Neural cell (in vitro differentiated cells): ENCODE measurements around the gene TMBIM6. TPM values are rescaled to one million over a fixed set of nuclear protein-coding genes. Genes with fewer than 3 reads are reported as not detected.

Source experiments
- H2AFZ ChIP-seq: fragments of 200-600, 300-800 bp; sonication (generic), shearing (Covaris generic); 2 replicates; pipeline ENCODE4 v1.6.0; 2014; ENCODE audit warnings: low read depth, mild to moderate bottlenecking, antibody characterized with exemption, low read length, moderate library complexity
- H3F3A ChIP-seq: fragments of 200-600 bp; shearing (Covaris generic); 2 replicates; pipeline ENCODE4 v1.6.1; 2016; ENCODE audit warnings: mild to moderate bottlenecking, moderate library complexity, mixed read lengths, antibody characterized with exemption, low read length; ENCODE audit not compliant: insufficient read depth, poor library complexity, severe bottlenecking
- H3K27ac ChIP-seq: fragments of 200-600, 300-800 bp; sonication (generic), shearing (Covaris generic); 2 replicates; pipeline ENCODE4 v1.5.1; 2014; ENCODE audit warnings: mild to moderate bottlenecking, low read length, moderate library complexity
- H3K27me3 ChIP-seq: fragments of 300-800, 200-600 bp; sonication (generic), shearing (Covaris generic); 2 replicates; pipeline ENCODE4 v1.6.0; 2014; ENCODE audit warnings: mild to moderate bottlenecking, low read depth, low read length, moderate library complexity; ENCODE audit not compliant: insufficient read depth
- H3K36me3 ChIP-seq: fragments of 300-800, 200-600 bp; sonication (generic), shearing (Covaris generic); 2 replicates; pipeline ENCODE4 v1.5.1; 2014; ENCODE audit warnings: mild to moderate bottlenecking, antibody characterized with exemption, low read length, moderate library complexity; ENCODE audit not compliant: insufficient read depth
- H3K4me2 ChIP-seq: fragments of 300-800, 200-600 bp; sonication (generic), shearing (Covaris generic); 2 replicates; pipeline ENCODE4 v1.6.0; 2014; ENCODE audit warnings: mild to moderate bottlenecking, low read length
- H3K4me3 ChIP-seq: fragments of 300-800, 200-600 bp; sonication (generic), shearing (Covaris generic); 2 replicates; pipeline ENCODE4 v1.5.1; 2014; ENCODE audit warnings: mild to moderate bottlenecking, low read length, moderate library complexity
- H3K79me2 ChIP-seq: fragments of 200-600 bp; shearing (Covaris generic); replicated peaks from 2 replicates; pipeline ENCODE4 v1.6.0; 2014; ENCODE audit warnings: mild to moderate bottlenecking, low read length, moderate library complexity; ENCODE audit not compliant: insufficient read depth
- H3K9ac ChIP-seq: fragments of 300-800, 200-600 bp; sonication (generic), shearing (Covaris generic); 2 replicates; pipeline ENCODE4 v1.6.1; 2016; ENCODE audit warnings: mild to moderate bottlenecking, low read length, mixed read lengths
- H3K9me2 ChIP-seq: fragments of 200-600 bp; shearing (Covaris generic); 2 replicates; pipeline ENCODE4 v1.6.1; 2016; ENCODE audit warnings: mild to moderate bottlenecking, low read length, mixed read lengths; ENCODE audit not compliant: insufficient read depth
- H3K9me3 ChIP-seq: fragments of 200-600, 300-800 bp; sonication (generic), shearing (Covaris generic); 2 replicates; pipeline ENCODE4 v1.6.1; 2016; ENCODE audit warnings: mild to moderate bottlenecking, mixed run types, low read length, moderate library complexity, mixed read lengths
- H4K20me1 ChIP-seq: fragments of 200-600 bp; shearing (Covaris generic); 2 replicates; pipeline ENCODE4 v1.6.1; 2016; ENCODE audit warnings: mild to moderate bottlenecking, mixed run types; ENCODE audit not compliant: insufficient read depth
- EP300 ChIP-seq: fragments of 450-650 bp; conservative IDR thresholded peaks from 2 replicates; pipeline ENCODE4 v1.6.1; 2014; ENCODE audit warnings: antibody characterized with exemption, mild to moderate bottlenecking, moderate library complexity; ENCODE audit not compliant: poor library complexity, severe bottlenecking
- EZH2 ChIP-seq: fragments of 200-600, 300-800 bp; shearing (Covaris generic), sonication (generic); IDR thresholded peaks from 2 replicates; pipeline ENCODE4 v1.6.1; 2014; ENCODE audit warnings: antibody characterized with exemption, low read length, borderline replicate concordance, mild to moderate bottlenecking; ENCODE audit not compliant: insufficient read depth, poor library complexity, severe bottlenecking
- MXI1 ChIP-seq: fragments of 450-650 bp; conservative IDR thresholded peaks from 2 replicates; pipeline ENCODE4 v1.6.1; 2014; ENCODE audit warnings: antibody characterized with exemption, mild to moderate bottlenecking; ENCODE audit not compliant: poor library complexity, severe bottlenecking
- POLR2AphosphoS5 ChIP-seq: IDR thresholded peaks from 2 replicates; pipeline ENCODE4 v1.6.1; 2012
- RAD21 ChIP-seq: fragments of 450-650 bp; conservative IDR thresholded peaks from 2 replicates; pipeline ENCODE4 v1.6.1; 2014; ENCODE audit warnings: antibody characterized with exemption, mild to moderate bottlenecking, moderate library complexity
- SMC3 ChIP-seq: fragments of 450-650 bp; conservative IDR thresholded peaks from 2 replicates; pipeline ENCODE4 v1.6.1; 2014; ENCODE audit warnings: antibody characterized with exemption, mild to moderate bottlenecking, moderate library complexity; ENCODE audit not compliant: poor library complexity
- TAF1 ChIP-seq: IDR thresholded peaks from 2 replicates; pipeline ENCODE4 v1.6.1; 2012; ENCODE audit warnings: low read depth
- polyA plus RNA-seq: library from polyadenylated mRNA; depleted of rRNA; stranded (reverse); fragments of >200 nt; gene quantifications from 2 replicates; pipeline ENCODE4 v1.2.3, GENCODE V29; 2014
- TF ChIP-seq, protein P1 (sequence below): fragments of 450-650 bp; IDR thresholded peaks from 2 replicates; pipeline ENCODE4 v1.5.1; 2014; ENCODE audit warnings: antibody characterized with exemption, mild to moderate bottlenecking, moderate library complexity; ENCODE audit not compliant: poor library complexity, severe bottlenecking
- TF ChIP-seq, protein P2 (sequence below): IDR thresholded peaks from 2 replicates; pipeline ENCODE4 v1.6.1; 2012; ENCODE audit warnings: borderline replicate concordance

TMBIM6 gene
- polyA plus RNA-seq, 1 donor from 2014 or later = 308 TPM

DNA sequence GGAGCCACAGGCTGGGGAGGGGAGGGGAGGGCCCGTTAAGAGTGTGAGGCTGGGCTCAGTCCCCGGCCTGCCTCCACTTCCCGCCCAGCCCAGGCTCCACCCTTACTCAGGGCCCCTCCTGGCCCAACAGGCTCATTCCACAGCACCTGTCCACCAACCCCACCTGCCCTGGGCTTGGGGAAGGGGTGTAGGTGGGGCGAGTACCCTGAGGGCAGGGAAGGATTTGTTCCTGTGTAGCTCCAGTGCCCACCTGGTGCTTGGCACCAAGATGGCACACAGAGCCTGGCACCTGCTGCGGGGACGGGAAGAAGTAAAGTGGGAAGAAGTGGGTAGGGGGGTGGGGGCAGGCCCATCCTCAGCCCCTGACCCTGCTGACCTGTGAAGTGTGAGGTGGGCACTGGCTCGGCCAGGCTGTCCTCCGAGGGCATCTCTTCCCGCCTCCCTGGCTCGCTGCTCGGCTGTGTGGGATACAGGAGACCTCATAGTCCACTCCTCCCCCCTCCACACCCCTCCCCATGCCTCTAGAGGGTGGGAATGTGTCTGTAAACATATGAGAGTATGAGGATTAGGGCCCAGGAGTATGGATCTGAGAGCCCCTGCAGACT, 51.7 kb downstream of the TMBIM6 start:
- no peak overlapping the region for H3K9ac ChIP-seq
- TF ChIP-seq, protein P1, sequence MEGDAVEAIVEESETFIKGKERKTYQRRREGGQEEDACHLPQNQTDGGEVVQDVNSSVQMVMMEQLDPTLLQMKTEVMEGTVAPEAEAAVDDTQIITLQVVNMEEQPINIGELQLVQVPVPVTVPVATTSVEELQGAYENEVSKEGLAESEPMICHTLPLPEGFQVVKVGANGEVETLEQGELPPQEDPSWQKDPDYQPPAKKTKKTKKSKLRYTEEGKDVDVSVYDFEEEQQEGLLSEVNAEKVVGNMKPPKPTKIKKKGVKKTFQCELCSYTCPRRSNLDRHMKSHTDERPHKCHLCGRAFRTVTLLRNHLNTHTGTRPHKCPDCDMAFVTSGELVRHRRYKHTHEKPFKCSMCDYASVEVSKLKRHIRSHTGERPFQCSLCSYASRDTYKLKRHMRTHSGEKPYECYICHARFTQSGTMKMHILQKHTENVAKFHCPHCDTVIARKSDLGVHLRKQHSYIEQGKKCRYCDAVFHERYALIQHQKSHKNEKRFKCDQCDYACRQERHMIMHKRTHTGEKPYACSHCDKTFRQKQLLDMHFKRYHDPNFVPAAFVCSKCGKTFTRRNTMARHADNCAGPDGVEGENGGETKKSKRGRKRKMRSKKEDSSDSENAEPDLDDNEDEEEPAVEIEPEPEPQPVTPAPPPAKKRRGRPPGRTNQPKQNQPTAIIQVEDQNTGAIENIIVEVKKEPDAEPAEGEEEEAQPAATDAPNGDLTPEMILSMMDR = no peak
- TF ChIP-seq RAD21 (no peak), EP300 (no peak), SMC3 (no peak), POLR2AphosphoS5 (no peak), TAF1 (no peak), MXI1 (no peak), EZH2 (no peak)
- TF ChIP-seq, protein P2, sequence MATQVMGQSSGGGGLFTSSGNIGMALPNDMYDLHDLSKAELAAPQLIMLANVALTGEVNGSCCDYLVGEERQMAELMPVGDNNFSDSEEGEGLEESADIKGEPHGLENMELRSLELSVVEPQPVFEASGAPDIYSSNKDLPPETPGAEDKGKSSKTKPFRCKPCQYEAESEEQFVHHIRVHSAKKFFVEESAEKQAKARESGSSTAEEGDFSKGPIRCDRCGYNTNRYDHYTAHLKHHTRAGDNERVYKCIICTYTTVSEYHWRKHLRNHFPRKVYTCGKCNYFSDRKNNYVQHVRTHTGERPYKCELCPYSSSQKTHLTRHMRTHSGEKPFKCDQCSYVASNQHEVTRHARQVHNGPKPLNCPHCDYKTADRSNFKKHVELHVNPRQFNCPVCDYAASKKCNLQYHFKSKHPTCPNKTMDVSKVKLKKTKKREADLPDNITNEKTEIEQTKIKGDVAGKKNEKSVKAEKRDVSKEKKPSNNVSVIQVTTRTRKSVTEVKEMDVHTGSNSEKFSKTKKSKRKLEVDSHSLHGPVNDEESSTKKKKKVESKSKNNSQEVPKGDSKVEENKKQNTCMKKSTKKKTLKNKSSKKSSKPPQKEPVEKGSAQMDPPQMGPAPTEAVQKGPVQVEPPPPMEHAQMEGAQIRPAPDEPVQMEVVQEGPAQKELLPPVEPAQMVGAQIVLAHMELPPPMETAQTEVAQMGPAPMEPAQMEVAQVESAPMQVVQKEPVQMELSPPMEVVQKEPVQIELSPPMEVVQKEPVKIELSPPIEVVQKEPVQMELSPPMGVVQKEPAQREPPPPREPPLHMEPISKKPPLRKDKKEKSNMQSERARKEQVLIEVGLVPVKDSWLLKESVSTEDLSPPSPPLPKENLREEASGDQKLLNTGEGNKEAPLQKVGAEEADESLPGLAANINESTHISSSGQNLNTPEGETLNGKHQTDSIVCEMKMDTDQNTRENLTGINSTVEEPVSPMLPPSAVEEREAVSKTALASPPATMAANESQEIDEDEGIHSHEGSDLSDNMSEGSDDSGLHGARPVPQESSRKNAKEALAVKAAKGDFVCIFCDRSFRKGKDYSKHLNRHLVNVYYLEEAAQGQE = no peak
- no peaks in the 10 kb centered on the region for H3K79me2 ChIP-seq
- no peak overlapping the region for H3K4me2 ChIP-seq
- no peaks in the 10 kb centered on the region for H3K36me3 ChIP-seq
- no peaks in the 10 kb centered on the region for H3K9me3 ChIP-seq
- H3K27ac ChIP-seq = no peak overlapping the region
- no peaks in the 10 kb centered on the region for H3K9me2 ChIP-seq
- no peak overlapping the region for H2AFZ ChIP-seq
- no peaks in the 10 kb centered on the region for H4K20me1 ChIP-seq
- H3K27me3 ChIP-seq = no peaks in the 10 kb centered on the region
- no peaks in the 10 kb centered on the region for H3F3A ChIP-seq
- no peak overlapping the region for H3K4me3 ChIP-seq

GRCh38 chr12:49793620-49794019, 52.3 kb downstream of the TMBIM6 start:
- Histone ChIP-seq H3K27ac (no peak overlapping the region), H3K36me3 (no peaks in the 10 kb centered on the region)

More at GRCh38 chr12:49793620-49794019, 52.3 kb downstream of the TMBIM6 start:
- Histone ChIP-seq H3K27me3 (no peaks in the 10 kb centered on the region), H2AFZ (no peak overlapping the region), H3K79me2 (no peaks in the 10 kb centered on the region), H3K4me2 (no peak overlapping the region), H3K9me2 (no peaks in the 10 kb centered on the region), H3K9me3 (no peaks in the 10 kb centered on the region), H3K9ac (no peak overlapping the region), H3F3A (no peaks in the 10 kb centered on the region), H3K4me3 (no peak overlapping the region), H4K20me1 (no peaks in the 10 kb centered on the region)
- TF ChIP-seq EZH2 = no peak
- TF ChIP-seq, protein P1 = no peak
- no peak for TF ChIP-seq EP300
- TF ChIP-seq TAF1 = no peak
- no peak for TF ChIP-seq MXI1
- no peak for TF ChIP-seq POLR2AphosphoS5
- TF ChIP-seq, protein P2 = no peak
- no peak for TF ChIP-seq RAD21
- no peak for TF ChIP-seq SMC3
